GOT3 (cell line): ENCODE data around the gene LGALS9B.
"Not testable (repeated sequence)": the region's sequence is repeated elsewhere in the genome, so short reads cannot be mapped to it uniquely, and the experiment has no call there.

ENCODE experiments used
- DNase-seq: peaks from one replicate; lab custom pipeline; 2025; ENCODE audit warnings: mixed read lengths; lab: John Stamatoyannopoulos, UW

The LGALS9B gene

DNA sequence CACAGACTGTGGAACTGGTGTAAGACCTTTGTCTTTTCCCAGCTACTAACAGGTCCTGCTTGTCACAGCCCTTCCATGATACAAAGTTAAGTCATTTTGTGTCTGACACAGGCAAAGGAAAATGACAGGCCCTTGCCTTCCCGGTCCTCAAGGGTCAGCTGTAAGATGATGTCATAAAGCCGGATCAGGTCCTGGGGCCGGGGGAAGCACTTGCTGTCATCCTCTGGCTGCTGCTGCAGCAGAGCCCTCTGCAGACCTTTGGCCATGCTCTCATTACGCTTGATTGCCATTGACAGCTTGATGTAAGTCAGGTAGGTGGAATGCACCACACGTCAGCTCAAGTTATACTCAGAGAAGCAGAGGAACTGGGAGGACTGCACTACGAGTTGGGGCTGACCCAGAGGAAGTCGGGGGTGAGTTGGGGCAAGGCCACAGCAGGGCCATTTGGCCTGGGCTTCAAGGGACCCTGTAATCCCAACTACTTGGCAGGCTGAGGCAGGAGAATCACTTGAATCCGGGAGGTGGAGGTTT, 50.9 kb downstream of the LGALS9B start:
- DNase-seq, result not testable (repeated sequence)

DNA sequence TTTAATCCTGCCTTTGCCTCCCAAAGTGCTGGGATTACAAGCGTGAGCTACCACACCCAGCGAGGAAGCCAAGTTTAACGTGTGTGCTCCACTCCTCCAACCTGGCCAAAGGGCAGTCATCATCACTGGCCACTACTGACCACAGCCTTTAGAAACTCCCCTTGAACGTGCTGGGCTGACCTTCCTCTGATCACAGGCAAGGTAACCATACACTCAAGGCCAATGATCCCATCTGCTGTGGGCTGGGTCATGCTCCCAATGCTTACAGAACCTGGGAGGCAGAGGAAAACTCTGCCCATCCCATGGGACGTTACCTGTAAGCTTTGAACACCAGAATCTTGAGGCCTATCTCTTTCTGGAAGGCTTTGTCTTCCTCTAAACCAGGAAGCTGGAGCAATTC, 51.9 kb downstream of the LGALS9B start:
- not testable (repeated sequence) for DNase-seq

DNA sequence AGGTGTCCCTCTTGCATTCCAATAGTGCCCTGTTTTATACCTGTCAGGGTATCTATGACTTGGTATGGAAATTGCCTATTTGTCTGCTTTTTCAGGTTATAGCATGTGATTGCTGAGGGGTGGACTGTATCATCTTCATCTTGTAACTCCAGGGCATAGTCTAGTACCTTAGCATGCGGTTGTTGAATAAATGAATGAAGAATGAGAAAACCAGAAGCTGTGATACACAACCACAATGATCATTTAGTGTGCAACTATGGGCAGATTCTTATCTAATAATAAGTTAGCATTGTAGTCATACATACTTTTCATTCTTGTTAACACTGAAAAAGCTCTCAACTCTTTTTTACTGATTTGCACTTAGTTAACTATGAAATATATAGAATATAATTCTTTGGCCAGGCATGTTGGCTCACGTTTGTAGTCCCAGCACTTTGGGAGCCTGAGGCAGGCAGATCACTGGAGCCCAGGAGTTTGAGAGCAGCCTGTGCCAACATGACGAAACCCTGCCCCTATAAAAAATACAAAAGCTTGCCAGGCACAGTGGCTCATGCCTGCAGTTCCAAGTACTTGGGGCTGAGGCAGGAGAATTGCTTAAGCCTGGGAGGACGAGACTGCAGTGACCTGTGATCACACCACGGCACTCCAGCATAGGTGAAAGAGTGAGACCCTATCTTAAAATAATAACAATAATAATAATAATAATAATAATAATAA, 65.9 kb downstream of the LGALS9B start:
- DNase-seq, result not testable (repeated sequence)

DNA sequence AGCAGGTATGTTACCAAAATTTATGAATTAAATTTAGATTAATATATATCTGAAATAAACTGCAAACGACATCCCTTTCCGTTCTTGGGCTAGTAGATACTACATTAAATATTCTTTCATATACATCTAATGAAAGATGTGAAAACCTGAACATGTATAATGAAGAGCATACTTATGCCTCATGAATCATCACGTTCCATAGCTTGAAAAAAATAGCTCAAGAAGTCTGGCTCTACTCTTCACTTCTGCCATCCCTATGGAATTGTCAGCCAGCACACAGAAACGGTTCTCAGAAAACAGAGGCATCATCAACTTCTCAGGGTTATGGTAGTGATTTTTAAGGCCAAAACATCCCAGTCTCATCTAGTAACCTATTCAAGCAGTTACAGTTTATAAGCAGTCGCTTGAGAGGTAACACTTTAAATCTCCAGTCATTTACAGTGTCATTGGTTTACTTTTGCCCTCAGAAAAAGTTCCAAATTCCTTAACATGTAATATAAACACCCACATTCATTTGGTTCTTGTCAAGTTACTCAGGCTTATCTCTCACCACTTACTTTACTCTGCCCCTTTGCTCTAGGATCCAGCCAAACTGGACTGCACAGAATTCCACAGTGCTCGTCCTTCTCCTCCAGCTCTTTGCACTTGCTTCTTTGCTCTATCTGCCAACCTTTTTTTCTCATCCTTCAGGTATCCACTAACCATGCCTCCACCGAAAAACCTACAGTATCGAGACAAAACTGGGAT, 66.6 kb downstream of the LGALS9B start:
- not testable (repeated sequence) for DNase-seq
